ENCODE measurements around the gene TENM3.
A peak's percentile ranks its signal among the peaks of the same experiment; 100 is the strongest.

TENM3 gene

DNA sequence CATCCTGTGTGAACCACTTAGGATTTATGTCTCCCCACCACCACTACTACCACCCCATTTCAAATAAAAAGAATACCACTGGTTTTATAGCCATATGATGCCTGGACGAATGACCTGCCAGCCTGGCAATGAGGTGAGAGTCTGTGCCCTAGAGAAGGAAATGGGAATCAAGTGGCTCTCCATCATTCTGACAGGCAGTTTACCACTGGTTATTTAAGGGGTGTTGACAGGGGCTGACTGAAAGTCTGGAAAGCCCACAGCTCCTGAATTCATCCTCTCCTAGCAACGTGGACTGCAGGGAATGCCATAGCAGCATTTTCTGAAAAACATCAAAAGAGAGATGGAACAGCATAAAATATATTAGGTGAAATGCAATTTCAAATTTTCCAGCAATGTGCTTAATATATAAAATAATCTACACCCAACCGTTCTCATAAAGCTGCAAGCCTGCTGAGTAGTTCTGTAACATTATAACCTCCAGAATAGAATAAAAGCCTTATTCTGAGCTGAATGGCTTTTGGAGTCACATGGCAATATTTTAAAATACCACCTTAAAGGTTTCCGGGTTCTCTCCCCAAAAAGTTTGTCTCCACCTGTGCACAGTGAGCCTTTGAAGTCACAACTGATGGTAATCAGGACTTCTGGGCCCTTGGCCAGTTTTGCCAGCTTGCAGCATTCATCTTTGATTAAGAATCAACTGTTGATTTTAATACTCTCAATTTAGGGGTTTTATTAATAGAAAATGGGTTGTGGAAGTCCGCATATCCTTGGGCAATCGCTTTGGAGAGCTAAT is 552.4 kb downstream of the TENM3 start:
- H3K36me3 ChIP-seq (ENCODE audit: control insufficient read depth, insufficient read depth, low read length), result peaks cover 71% of the 10 kb centered on the region

DNA sequence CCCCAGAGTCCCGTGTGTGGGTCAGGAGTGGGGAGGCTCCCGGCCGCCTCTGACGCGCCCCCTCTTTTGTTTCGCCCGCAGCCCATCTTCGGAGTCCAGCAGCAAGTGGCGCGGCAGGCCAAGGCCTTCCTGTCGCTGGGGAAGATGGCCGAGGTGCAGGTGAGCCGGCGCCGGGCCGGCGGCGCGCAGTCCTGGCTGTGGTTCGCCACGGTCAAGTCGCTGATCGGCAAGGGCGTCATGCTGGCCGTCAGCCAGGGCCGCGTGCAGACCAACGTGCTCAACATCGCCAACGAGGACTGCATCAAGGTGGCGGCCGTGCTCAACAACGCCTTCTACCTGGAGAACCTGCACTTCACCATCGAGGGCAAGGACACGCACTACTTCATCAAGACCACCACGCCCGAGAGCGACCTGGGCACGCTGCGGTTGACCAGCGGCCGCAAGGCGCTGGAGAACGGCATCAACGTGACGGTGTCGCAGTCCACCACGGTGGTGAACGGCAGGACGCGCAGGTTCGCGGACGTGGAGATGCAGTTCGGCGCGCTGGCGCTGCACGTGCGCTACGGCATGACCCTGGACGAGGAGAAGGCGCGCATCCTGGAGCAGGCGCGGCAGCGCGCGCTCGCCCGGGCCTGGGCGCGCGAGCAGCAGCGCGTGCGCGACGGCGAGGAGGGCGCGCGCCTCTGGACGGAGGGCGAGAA is 556.5 kb downstream of the TENM3 start:
- Histone ChIP-seq H3K4me3 (ENCODE audit: low read depth, low read length) (no peak overlapping the region), H3K27me3 (ENCODE audit: control insufficient read depth, insufficient read depth, low read length) (no peaks in the 10 kb centered on the region), H3K4me1 (ENCODE audit: control insufficient read depth, insufficient read depth, low read length) (peaks cover 18% of the 10 kb centered on the region)

More for the DNA sequence above, 552.4 kb downstream of the TENM3 start:
- H3K4me3 ChIP-seq (ENCODE audit: low read depth, low read length), result no peak overlapping the region
- no peak overlapping the region for H3K27ac ChIP-seq (ENCODE audit: low read depth, low read length)
- H3K9ac ChIP-seq (ENCODE audit: low read depth, low read length), result no peak overlapping the region
- no peaks in the 10 kb centered on the region for H3K27me3 ChIP-seq (ENCODE audit: control insufficient read depth, insufficient read depth, low read length)
- no peaks in the 10 kb centered on the region for H3K4me1 ChIP-seq (ENCODE audit: control insufficient read depth, insufficient read depth, low read length)
- no peaks in the 10 kb centered on the region for H3K9me3 ChIP-seq (ENCODE audit: control insufficient read depth, insufficient read depth, low read length)

DNA sequence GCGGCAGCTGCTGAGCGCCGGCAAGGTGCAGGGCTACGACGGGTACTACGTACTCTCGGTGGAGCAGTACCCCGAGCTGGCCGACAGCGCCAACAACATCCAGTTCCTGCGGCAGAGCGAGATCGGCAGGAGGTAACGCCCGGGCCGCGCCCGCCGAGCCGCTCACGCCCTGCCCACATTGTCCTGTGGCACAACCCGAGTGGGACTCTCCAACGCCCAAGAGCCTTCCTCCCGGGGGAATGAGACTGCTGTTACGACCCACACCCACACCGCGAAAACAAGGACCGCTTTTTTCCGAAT is 557.0 kb downstream of the TENM3 start:
- no peaks in the 10 kb centered on the region for H3K9me3 ChIP-seq (ENCODE audit: control insufficient read depth, insufficient read depth, low read length)
- H3K4me3 ChIP-seq (ENCODE audit: low read depth, low read length), result no peak overlapping the region
- H3K27ac ChIP-seq (ENCODE audit: low read depth, low read length), result no peak overlapping the region

More for the DNA sequence above, 556.5 kb downstream of the TENM3 start:
- Histone ChIP-seq H3K9me3 (ENCODE audit: control insufficient read depth, insufficient read depth, low read length) (no peaks in the 10 kb centered on the region), H3K9ac (ENCODE audit: low read depth, low read length) (no peak overlapping the region), H3K36me3 (ENCODE audit: control insufficient read depth, insufficient read depth, low read length) (peaks cover 33% of the 10 kb centered on the region), H3K27ac (ENCODE audit: low read depth, low read length) (no peak overlapping the region)

DNA sequence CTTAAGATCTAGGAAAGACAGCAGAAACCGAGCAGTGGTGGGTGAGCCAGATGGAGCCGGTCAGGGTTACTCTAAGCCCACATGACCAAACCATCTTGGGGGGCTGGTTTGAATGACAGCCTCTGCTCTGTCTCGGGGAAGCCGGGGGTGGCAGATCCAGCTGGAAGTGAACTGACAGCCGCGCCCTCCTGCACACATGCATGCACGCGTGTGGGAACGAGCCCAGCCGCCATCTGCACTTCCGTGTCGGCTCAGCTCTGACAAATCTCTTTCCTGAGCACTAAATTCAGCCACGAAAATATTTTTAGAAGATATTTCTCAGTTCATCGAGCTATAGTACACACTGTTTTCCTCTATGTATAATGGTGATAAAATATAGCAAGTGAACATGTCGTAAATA is 558.4 kb downstream of the TENM3 start:
- Histone ChIP-seq H3K9ac (ENCODE audit: low read depth, low read length) (no peak overlapping the region), H3K9me3 (ENCODE audit: control insufficient read depth, insufficient read depth, low read length) (no peaks in the 10 kb centered on the region), H3K36me3 (ENCODE audit: control insufficient read depth, insufficient read depth, low read length) (peaks cover 24% of the 10 kb centered on the region), H3K4me1 (ENCODE audit: control insufficient read depth, insufficient read depth, low read length) (peaks cover 22% of the 10 kb centered on the region), H3K27ac (ENCODE audit: low read depth, low read length) (no peak overlapping the region), H3K4me3 (ENCODE audit: low read depth, low read length) (no peak overlapping the region), H3K27me3 (ENCODE audit: control insufficient read depth, insufficient read depth, low read length) (peaks cover under 1% of the 10 kb centered on the region; the same call in 1 of the 2 replicates)

More for the DNA sequence above, 557.0 kb downstream of the TENM3 start:
- Histone ChIP-seq H3K9ac (ENCODE audit: low read depth, low read length) (no peak overlapping the region), H3K27me3 (ENCODE audit: control insufficient read depth, insufficient read depth, low read length) (no peaks in the 10 kb centered on the region), H3K4me1 (ENCODE audit: control insufficient read depth, insufficient read depth, low read length) (peaks cover 19% of the 10 kb centered on the region), H3K36me3 (ENCODE audit: control insufficient read depth, insufficient read depth, low read length) (peaks cover 28% of the 10 kb centered on the region)

DNA sequence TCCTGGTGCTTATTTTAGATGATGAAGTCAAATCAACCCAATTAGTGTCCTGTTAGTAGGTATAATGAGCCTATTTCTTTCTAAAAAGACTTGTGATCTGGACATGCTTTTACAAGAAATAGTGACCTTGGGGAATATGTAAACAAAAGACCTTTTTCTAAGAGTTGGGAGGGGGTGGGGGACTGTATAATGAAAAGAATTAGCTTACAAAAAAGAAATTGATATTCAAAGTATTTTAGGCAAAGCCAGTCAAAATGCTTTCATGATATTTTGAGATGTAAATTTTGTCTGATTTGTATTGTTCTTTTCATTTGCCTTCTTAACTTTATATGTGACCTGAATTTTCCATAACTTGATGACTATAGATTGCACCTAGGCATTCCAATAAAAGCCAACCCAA is 559.4 kb downstream of the TENM3 start:
- Histone ChIP-seq H3K27me3 (ENCODE audit: control insufficient read depth, insufficient read depth, low read length) (peaks cover 10% of the 10 kb centered on the region), H3K36me3 (ENCODE audit: control insufficient read depth, insufficient read depth, low read length) (peaks cover 18% of the 10 kb centered on the region), H3K9ac (ENCODE audit: low read depth, low read length) (no peak overlapping the region), H3K9me3 (ENCODE audit: control insufficient read depth, insufficient read depth, low read length) (no peaks in the 10 kb centered on the region), H3K4me1 (ENCODE audit: control insufficient read depth, insufficient read depth, low read length) (peaks cover 25% of the 10 kb centered on the region), H3K27ac (ENCODE audit: low read depth, low read length) (no peak overlapping the region), H3K4me3 (ENCODE audit: low read depth, low read length) (no peak overlapping the region)

DNA sequence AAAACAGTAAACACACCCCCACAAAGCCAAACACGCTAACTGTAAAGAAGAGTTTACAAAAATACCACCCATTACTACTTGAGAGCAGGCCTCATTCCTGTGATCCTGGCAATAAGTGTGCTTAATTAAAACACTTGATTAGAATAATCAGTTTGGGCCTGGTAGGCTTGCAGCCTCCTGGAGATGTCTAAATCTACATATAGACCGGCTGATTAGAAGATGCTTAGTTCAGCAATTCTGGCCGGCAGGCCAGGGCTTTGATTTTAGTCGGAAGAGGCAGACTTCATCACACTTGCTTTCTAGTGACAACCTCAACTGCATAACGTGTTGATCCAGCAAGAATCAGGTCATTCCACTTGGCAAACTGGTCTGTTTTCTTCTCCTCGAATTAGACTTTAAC is 560.0 kb downstream of the TENM3 start:
- Histone ChIP-seq H3K27me3 (ENCODE audit: control insufficient read depth, insufficient read depth, low read length) (peaks cover 12% of the 10 kb centered on the region), H3K27ac (ENCODE audit: low read depth, low read length) (no peak overlapping the region), H3K9me3 (ENCODE audit: control insufficient read depth, insufficient read depth, low read length) (peaks cover under 1% of the 10 kb centered on the region; the same call in 1 of the 2 replicates), H3K4me1 (ENCODE audit: control insufficient read depth, insufficient read depth, low read length) (peaks cover 25% of the 10 kb centered on the region), H3K4me3 (ENCODE audit: low read depth, low read length) (no peak overlapping the region), H3K36me3 (ENCODE audit: control insufficient read depth, insufficient read depth, low read length) (peaks cover 14% of the 10 kb centered on the region), H3K9ac (ENCODE audit: low read depth, low read length) (no peak overlapping the region)

DNA sequence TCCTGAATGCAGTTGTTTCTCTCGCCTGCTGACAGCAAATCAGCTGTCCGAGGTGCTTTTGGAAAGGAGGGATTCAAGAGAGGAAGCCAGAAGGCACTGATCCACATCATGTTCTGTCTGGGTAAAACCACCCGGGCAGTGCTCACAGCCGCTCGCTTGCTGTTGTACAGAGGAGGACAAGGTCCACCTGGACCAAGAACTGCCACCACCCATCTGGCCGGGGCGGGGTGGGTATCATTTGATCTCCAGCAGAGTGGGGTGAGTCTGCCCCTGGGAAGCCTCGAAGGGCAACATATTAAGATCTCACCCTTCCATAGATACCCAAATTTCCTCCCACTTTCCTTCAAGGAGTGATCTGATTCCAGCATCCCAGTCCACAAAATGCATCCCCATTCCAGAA is 560.9 kb downstream of the TENM3 start:
- Histone ChIP-seq H3K9me3 (ENCODE audit: control insufficient read depth, insufficient read depth, low read length) (peaks cover 10% of the 10 kb centered on the region), H3K9ac (ENCODE audit: low read depth, low read length) (no peak overlapping the region), H3K4me1 (ENCODE audit: control insufficient read depth, insufficient read depth, low read length) (peaks cover 25% of the 10 kb centered on the region), H3K27me3 (ENCODE audit: control insufficient read depth, insufficient read depth, low read length) (peaks cover 12% of the 10 kb centered on the region), H3K4me3 (ENCODE audit: low read depth, low read length) (no peak overlapping the region), H3K27ac (ENCODE audit: low read depth, low read length) (no peak overlapping the region), H3K36me3 (ENCODE audit: control insufficient read depth, insufficient read depth, low read length) (peaks cover 9% of the 10 kb centered on the region; the same call in 1 of the 2 replicates)

DNA sequence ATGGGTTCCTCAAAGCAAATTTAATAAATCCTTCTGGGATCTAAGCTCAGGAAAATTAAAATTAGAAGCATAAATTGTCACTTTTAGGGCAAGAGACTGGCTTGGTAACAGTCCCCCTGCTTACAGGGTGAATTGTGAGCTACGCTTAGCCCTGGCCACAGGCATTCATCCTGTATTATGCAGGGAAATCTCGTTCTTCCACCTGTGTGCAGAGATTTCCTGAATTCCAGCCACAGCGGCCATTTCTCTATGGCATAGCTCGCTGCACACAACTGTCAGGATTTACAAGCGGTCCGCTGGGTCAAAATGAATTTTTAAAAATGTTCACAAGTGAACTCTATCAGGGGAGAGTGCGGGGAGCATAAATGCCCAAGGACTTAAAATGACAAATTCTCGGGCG is 562.1 kb downstream of the TENM3 start:
- Histone ChIP-seq H3K4me1 (ENCODE audit: control insufficient read depth, insufficient read depth, low read length) (peaks cover 25% of the 10 kb centered on the region), H3K9me3 (ENCODE audit: control insufficient read depth, insufficient read depth, low read length) (peaks cover 21% of the 10 kb centered on the region), H3K4me3 (ENCODE audit: low read depth, low read length) (no peak overlapping the region), H3K9ac (ENCODE audit: low read depth, low read length) (no peak overlapping the region), H3K27ac (ENCODE audit: low read depth, low read length) (no peak overlapping the region), H3K27me3 (ENCODE audit: control insufficient read depth, insufficient read depth, low read length) (peaks cover 12% of the 10 kb centered on the region), H3K36me3 (ENCODE audit: control insufficient read depth, insufficient read depth, low read length) (peaks cover 4% of the 10 kb centered on the region; the same call in 1 of the 2 replicates)

DNA sequence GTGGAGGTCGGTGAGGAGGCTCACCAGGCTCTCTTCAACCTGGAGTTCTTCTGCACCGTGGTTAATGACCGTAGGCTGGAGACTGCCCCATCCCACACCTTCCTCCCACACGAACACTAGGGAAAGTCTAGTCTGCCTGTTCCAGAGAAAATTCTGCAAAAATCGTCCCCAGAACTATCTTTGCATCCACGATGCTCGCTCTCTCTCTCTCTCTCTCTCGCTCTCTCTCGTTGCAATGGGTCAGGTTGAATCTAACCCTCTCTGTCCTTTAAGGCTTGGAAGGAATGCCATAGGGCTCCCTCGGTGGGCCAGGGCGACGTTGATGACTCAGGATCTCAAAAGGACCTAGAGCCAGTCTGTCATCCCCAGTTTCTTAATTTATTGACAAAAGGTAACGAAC is 562.5 kb downstream of the TENM3 start:
- Histone ChIP-seq H3K4me1 (ENCODE audit: control insufficient read depth, insufficient read depth, low read length) (peaks cover 25% of the 10 kb centered on the region), H3K36me3 (ENCODE audit: control insufficient read depth, insufficient read depth, low read length) (no peaks in the 10 kb centered on the region), H3K27ac (ENCODE audit: low read depth, low read length) (no peak overlapping the region), H3K4me3 (ENCODE audit: low read depth, low read length) (peak overlapping the region; percentile 74; the same call in 1 of the 2 replicates), H3K9ac (ENCODE audit: low read depth, low read length) (no peak overlapping the region), H3K27me3 (ENCODE audit: control insufficient read depth, insufficient read depth, low read length) (peaks cover 12% of the 10 kb centered on the region), H3K9me3 (ENCODE audit: control insufficient read depth, insufficient read depth, low read length) (peaks cover 24% of the 10 kb centered on the region)

DNA sequence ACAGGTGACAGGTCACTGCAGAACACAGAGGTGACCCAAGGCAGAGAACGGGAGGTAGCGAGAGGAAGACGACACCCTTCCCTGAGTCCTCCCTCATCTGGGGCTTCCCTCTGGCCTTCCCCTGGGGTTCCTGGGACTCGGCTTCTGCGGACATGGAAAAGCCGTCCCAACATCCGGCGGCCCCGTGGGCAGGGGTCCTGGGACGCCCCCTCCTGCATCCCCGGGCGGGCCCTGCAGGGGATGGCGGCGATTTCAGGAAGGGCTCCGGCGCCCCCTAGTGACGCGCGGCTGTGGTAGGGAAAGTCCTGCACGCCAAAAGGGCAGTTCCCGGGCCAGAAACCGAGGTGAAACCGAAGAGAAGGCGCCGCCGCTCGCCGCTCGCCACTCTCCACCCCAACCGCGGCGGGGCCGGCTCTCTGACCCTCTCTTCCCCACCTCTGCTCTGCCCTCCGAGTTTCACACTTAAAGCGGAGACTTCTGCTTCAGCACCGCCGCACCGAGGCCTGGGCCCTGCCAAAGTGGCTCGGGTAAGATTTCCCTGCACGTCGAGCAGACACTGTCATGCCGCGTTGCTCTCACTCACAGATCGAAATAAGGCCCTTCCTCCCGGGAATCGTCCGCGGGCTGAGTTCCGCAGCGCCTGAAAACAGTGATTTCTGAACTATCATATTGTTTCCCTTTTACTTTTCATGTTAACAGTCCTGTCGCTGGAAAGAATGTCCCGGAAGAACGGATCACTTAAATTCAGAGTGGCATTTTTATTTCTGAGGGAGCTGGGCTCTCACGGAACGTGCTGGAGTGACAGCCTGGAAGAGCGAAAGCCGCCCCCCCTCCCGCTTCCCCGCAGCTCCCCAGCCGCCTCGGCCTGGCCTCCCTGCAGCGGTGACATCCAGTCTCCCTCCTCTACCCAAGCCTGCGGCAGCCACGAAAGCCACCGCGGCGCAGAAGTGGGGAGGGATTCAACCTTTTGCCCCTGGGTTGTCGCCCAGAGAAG is 563.4 kb downstream of the TENM3 start:
- Histone ChIP-seq H3K27ac (ENCODE audit: low read depth, low read length) (no peak overlapping the region), H3K4me3 (ENCODE audit: low read depth, low read length) (peak overlapping the region; percentile 74), H3K36me3 (ENCODE audit: control insufficient read depth, insufficient read depth, low read length) (no peaks in the 10 kb centered on the region), H3K4me1 (ENCODE audit: control insufficient read depth, insufficient read depth, low read length) (peaks cover 25% of the 10 kb centered on the region), H3K9ac (ENCODE audit: low read depth, low read length) (no peak overlapping the region), H3K9me3 (ENCODE audit: control insufficient read depth, insufficient read depth, low read length) (peaks cover 26% of the 10 kb centered on the region), H3K27me3 (ENCODE audit: control insufficient read depth, insufficient read depth, low read length) (peaks cover 12% of the 10 kb centered on the region)
